IPS-15b (cell line): Measurements from ENCODE around the gene MIPEP.
"Not testable (repeated sequence)": the region's sequence is repeated elsewhere in the genome, so short reads cannot be mapped to it uniquely, and the experiment has no call there.

Source experiments
- H3K27me3 ChIP-seq: one replicate; pipeline ENCODE4 v1.6.1; 2013; ENCODE audit warnings: low read length; ENCODE audit not compliant: control insufficient read depth, insufficient read depth
- H3K36me3 ChIP-seq: one replicate; pipeline ENCODE4 v1.6.1; 2013; ENCODE audit warnings: low read length; ENCODE audit not compliant: control insufficient read depth, insufficient read depth
- H3K4me1 ChIP-seq: one replicate; pipeline ENCODE4 v1.6.1; 2013; ENCODE audit warnings: mild to moderate bottlenecking, low read length; ENCODE audit not compliant: control insufficient read depth, insufficient read depth
- H3K4me3 ChIP-seq: one replicate; pipeline ENCODE4 v1.5.1; 2013; ENCODE audit warnings: low read depth, low read length
- H3K9ac ChIP-seq: one replicate; pipeline ENCODE4 v1.6.1; 2013; ENCODE audit warnings: low read depth, mild to moderate bottlenecking, low read length
- H3K9me3 ChIP-seq: one replicate; pipeline ENCODE4 v1.6.1; 2013; ENCODE audit warnings: mild to moderate bottlenecking, low read length; ENCODE audit not compliant: control insufficient read depth, insufficient read depth

Gene MIPEP

GRCh38 chr13:23766283-23766682 is 122.9 kb downstream of the MIPEP start:
- no peaks in the 10 kb centered on the region for H3K27me3 ChIP-seq
- no peak overlapping the region for H3K9ac ChIP-seq
- no peaks in the 10 kb centered on the region for H3K36me3 ChIP-seq
- no peaks in the 10 kb centered on the region for H3K9me3 ChIP-seq
- no peak overlapping the region for H3K4me3 ChIP-seq
- H3K4me1 ChIP-seq = no peaks in the 10 kb centered on the region

- Histone ChIP-seq H3K36me3 (no peaks in the 10 kb centered on the region), H3K9me3 (no peaks in the 10 kb centered on the region), H3K9ac (no peak overlapping the region), H3K4me3 (no peak overlapping the region), H3K27me3 (no peaks in the 10 kb centered on the region), H3K4me1 (no peaks in the 10 kb centered on the region)
Measured at GRCh38 chr13:23765531-23765930, 123.7 kb downstream of the MIPEP start.

GRCh38 chr13:23763318-23763717 is 125.9 kb downstream of the MIPEP start:
- Histone ChIP-seq H3K4me3 (no peak overlapping the region), H3K27me3 (no peaks in the 10 kb centered on the region), H3K4me1 (no peaks in the 10 kb centered on the region), H3K36me3 (no peaks in the 10 kb centered on the region), H3K9me3 (no peaks in the 10 kb centered on the region), H3K9ac (no peak overlapping the region)

- not testable (repeated sequence) for H3K4me3 ChIP-seq, H3K4me1 ChIP-seq, H3K9me3 ChIP-seq, H3K27me3 ChIP-seq, H3K9ac ChIP-seq, H3K36me3 ChIP-seq
Measured at GRCh38 chr13:23761760-23762159, 127.4 kb downstream of the MIPEP start.

GRCh38 chr13:23760000-23760399 is 129.2 kb downstream of the MIPEP start:
- no peaks in the 10 kb centered on the region for H3K36me3 ChIP-seq
- H3K9ac ChIP-seq = no peak overlapping the region
- H3K9me3 ChIP-seq = no peaks in the 10 kb centered on the region
- no peak overlapping the region for H3K4me3 ChIP-seq
- H3K4me1 ChIP-seq = no peaks in the 10 kb centered on the region
- H3K27me3 ChIP-seq = no peaks in the 10 kb centered on the region

- Histone ChIP-seq H3K9me3 (no peaks in the 10 kb centered on the region), H3K36me3 (no peaks in the 10 kb centered on the region), H3K9ac (no peak overlapping the region), H3K4me3 (no peak overlapping the region), H3K4me1 (no peaks in the 10 kb centered on the region), H3K27me3 (no peaks in the 10 kb centered on the region)
Measured at GRCh38 chr13:23758798-23759527, 130.2 kb downstream of the MIPEP start.

- H3K27me3 ChIP-seq = no peaks in the 10 kb centered on the region
- no peaks in the 10 kb centered on the region for H3K4me1 ChIP-seq
- H3K9ac ChIP-seq = no peak overlapping the region
- no peaks in the 10 kb centered on the region for H3K36me3 ChIP-seq
- no peak overlapping the region for H3K4me3 ChIP-seq
- no peaks in the 10 kb centered on the region for H3K9me3 ChIP-seq
Measured at GRCh38 chr13:23754997-23755396, 134.2 kb downstream of the MIPEP start.

- Histone ChIP-seq H3K9ac (no peak overlapping the region), H3K4me3 (no peak overlapping the region), H3K4me1 (peaks cover 2% of the 10 kb centered on the region), H3K36me3 (no peaks in the 10 kb centered on the region), H3K27me3 (no peaks in the 10 kb centered on the region), H3K9me3 (no peaks in the 10 kb centered on the region)
Measured at GRCh38 chr13:23754506-23754905, 134.7 kb downstream of the MIPEP start.

GRCh38 chr13:23753458-23753857 is 135.7 kb downstream of the MIPEP start:
- H3K9ac ChIP-seq = no peak overlapping the region
- H3K4me1 ChIP-seq = peaks cover 10% of the 10 kb centered on the region
- H3K27me3 ChIP-seq = no peaks in the 10 kb centered on the region
- no peaks in the 10 kb centered on the region for H3K36me3 ChIP-seq
- H3K4me3 ChIP-seq = no peak overlapping the region
- H3K9me3 ChIP-seq = no peaks in the 10 kb centered on the region

GRCh38 chr13:23752111-23753001 is 136.8 kb downstream of the MIPEP start:
- H3K4me3 ChIP-seq = no peak overlapping the region
- no peak overlapping the region for H3K9ac ChIP-seq
- peaks cover 10% of the 10 kb centered on the region for H3K4me1 ChIP-seq
- H3K27me3 ChIP-seq = no peaks in the 10 kb centered on the region
- no peaks in the 10 kb centered on the region for H3K36me3 ChIP-seq
- no peaks in the 10 kb centered on the region for H3K9me3 ChIP-seq

GRCh38 chr13:23751195-23751594 is 138.0 kb downstream of the MIPEP start:
- Histone ChIP-seq H3K27me3 (no peaks in the 10 kb centered on the region), H3K4me3 (no peak overlapping the region), H3K9ac (no peak overlapping the region), H3K36me3 (no peaks in the 10 kb centered on the region), H3K4me1 (peaks cover 10% of the 10 kb centered on the region), H3K9me3 (no peaks in the 10 kb centered on the region)
